T-helper 1 cell (primary cell): ENCODE results near the gene CD63.

Experiments used
- DNase-seq, 5 donors: peaks; one replicate each; pipeline ENCODE4 v3.0.0-alpha.2; 2012 to 2020

CD63 gene

DNA sequence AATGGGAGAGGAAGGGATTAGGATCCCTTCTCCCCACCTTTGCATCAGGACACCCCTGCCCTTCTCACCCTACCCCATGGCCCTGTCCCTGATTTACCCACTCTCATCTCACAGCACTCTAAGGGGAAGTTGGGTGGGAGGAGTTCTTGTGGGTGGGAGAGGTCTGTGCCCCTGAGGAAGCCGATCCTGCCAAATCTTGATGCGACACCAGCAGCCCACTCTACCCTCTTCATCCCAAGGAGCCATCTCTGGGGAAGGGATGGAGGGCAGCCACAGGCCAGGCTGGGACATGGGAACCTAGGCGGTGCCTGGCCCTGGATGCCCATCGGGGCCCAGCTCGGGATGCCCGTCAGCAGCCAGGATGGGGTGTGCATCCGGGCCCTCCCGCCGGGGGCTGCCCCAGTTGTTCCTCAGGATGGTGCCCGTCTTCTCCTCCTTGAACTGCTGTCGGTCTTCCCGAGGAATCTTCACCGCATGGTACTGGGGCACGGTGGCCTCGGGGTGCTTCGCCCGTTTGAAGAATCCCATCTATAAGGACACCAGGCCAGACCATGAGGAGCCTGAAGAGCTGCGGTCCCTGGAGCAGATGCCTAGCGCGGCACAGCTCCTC is 43.9 kb downstream of the CD63 start:
- DNase-seq = no peak

DNA sequence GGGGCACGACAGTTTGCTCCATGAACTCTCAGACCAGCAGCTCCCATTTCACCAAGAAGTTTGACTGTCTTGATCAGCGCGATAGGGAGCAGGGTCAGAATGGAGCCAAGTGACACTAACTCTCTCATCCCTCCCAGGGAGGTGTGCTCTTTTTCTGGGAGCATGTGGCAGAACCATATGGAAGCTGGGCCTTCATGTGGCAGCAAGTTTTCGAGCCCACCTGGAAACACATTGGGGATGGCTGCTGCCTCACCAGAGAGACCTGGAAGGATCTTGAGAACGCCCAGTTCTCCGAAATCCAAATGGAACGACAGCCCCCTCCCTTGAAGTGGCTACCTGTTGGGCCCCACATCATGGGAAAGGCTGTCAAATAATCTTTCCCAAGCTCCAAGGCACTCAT is 45.1 kb downstream of the CD63 start:
- no peak for DNase-seq

DNA sequence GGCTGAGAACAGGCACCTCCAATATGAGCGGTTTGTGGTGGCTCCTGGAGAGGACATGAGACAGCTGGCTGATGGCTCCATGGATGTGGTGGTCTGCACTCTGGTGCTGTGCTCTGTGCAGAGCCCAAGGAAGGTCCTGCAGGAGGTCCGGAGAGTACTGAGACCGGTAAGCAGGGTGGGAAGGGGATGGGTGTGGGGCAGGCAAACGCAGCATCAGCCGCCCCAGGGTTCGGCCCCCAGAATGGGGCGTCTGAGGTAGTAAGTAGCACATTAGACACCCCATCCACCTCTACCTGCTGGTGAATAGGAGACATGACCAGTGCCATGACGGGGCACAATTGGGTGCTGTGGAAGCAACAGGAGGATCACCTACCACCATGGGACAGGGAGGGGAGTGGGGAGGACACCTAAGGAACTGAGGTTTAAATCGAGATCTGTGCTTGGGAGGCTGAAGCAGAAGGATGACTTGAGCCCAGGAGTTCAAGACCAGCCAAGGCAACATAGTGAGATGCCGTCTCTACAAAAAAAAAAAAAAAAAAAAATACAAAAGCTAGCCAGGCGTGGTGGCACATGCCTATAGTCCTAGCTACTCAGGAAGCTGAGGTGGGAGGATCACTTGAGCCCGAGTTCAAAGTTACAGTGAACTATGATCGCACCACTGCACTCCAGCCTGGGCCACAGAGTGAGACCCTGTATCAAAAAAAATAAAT is 46.6 kb downstream of the CD63 start:
- DNase-seq = no peak

DNA sequence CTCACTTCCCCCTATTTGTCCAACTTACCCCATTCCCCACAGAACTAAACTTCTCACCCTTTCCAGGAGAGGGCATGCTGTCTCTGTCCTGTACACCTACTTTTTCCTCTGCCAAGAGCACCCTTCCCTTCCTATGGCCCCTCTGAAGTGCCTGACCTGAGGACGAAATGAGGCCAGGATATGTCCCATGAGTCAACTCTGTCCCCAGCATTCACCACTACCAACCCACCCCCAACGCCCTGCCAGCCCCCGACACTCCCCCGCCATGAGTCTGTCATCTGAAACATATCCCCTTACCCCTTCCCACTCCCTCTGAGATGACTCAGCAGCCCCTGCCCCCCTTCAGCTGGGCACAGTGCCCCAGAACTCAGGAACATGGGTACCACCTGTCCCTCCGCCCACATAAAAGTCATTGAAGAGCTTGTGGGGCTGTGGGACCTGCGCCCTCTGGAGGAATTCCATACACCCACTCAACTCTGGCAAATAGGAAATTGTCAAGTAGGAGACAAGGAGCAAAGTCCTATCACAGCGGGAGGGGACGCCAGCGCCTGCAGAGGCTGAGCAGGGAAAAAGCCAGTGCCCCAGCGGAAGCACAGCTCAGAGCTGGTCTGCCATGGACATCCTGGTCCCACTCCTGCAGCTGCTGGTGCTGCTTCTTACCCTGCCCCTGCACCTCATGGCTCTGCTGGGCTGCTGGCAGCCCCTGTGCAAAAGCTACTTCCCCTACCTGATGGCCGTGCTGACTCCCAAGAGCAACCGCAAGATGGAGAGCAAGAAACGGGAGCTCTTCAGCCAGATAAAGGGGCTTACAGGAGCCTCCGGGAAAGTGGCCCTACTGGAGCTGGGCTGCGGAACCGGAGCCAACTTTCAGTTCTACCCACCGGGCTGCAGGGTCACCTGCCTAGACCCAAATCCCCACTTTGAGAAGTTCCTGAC is 47.4 kb downstream of the CD63 start:
- DNase-seq = no peak

DNA sequence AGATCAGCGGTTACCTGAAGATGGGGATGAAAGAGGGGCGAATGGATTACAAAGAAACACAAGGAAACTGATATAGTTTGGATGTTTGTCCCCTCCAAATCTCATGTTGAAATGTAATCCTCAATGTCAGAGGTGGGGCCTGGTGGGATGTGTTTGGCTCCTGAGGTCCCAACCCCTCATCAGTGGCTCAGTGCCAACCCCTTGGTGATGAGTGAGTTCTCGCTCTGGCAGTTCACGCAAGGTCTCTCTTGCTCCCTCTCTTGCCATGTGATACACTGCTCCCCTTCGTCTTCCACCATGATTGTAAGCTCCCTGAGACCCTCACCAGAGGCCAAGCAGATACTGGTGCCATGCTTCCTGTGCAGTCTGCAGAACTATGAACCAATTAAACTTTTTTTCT is 49.1 kb downstream of the CD63 start:
- DNase-seq = no peak

DNA sequence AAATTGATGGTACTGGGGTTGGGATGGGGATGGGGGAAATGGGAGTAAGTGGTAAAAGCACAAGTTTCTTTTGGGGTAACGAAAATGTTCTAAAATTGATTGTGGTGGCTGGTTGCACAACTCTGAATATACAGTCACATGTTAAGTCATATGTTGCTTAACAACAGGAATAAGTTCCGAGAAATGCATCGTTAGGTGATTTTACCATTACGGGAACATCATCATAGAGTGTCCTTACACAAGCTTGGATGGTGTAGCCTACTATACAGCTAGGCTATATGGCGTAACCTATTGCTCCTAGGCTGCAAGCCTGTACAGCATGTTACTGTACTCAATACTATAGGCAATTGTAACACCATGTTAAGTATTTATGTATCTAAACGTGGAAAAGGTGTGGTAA is 52.1 kb downstream of the CD63 start:
- DNase-seq = no peak

DNA sequence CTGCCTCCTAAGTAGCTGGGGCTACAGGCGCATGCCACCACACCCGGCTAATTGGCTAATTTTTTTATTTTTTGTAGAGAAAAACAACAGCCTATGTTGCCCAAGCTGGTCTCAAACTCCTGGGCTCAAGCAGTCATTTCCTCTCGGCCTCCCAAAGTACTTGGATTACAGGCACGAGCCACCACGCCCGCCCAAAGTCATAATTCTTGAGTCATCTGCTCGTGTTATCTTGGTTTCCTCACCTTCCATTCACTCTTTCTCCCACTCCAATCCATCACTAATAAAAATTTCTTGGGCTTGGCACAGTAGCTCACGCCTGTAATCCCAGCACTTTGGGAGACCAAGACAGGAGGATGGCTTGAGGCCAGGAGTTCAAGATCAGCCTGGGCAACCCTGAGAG is 53.1 kb downstream of the CD63 start:
- DNase-seq = no peak
